ENCODE results near the gene TUBA3E.
A peak's percentile ranks its signal among the peaks of the same experiment; 100 is the strongest.
"Not testable (repeated sequence)": the region's sequence is repeated elsewhere in the genome, so short reads cannot be mapped to it uniquely, and the experiment has no call there.

The TUBA3E gene

GRCh38 chr2:130188958-130189357, 9.3 kb downstream of the TUBA3E start:
- not testable (repeated sequence) for DNase-seq

GRCh38 chr2:130187859-130188792, 10.1 kb downstream of the TUBA3E start:
- DNase-seq = not testable (repeated sequence)

GRCh38 chr2:130187268-130187667, 11.0 kb downstream of the TUBA3E start:
- DNase-seq = no peak

GRCh38 chr2:130186391-130186790, 11.8 kb downstream of the TUBA3E start:
- DNase-seq = no peak

GRCh38 chr2:130185896-130186295, 12.3 kb downstream of the TUBA3E start:
- DNase-seq = no peak

- DNase-seq = no peak
Observed at GRCh38 chr2:130185436-130185835, 12.8 kb downstream of the TUBA3E start.

GRCh38 chr2:130183512-130184373, 14.5 kb downstream of the TUBA3E start:
- no peak for DNase-seq

GRCh38 chr2:130182826-130183511, 15.3 kb downstream of the TUBA3E start:
- DNase-seq = peak; percentile 24

- peak; percentile 92 for DNase-seq
Observed at GRCh38 chr2:130181880-130182682, 16.2 kb downstream of the TUBA3E start, which contains the start of gene MZT2B. Gene MZT2B, plus strand, starts transcription at chr2:130182262. Its CDS starts 21 bp downstream, at chr2:130182283.

- DNase-seq = peak; percentile 96
Observed at GRCh38 chr2:130181325-130181879, 16.8 kb downstream of the TUBA3E start, which contains the start of gene SMPD4. Gene SMPD4, minus strand, starts transcription at chr2:130181602. Its CDS starts 5,010 bp downstream, at chr2:130176592.

- DNase-seq = peak; percentile 10
Observed at GRCh38 chr2:130180404-130181324, 17.6 kb downstream of the TUBA3E start.

- DNase-seq = not testable (repeated sequence)
Observed at GRCh38 chr2:130174866-130175265, 23.4 kb downstream of the TUBA3E start.

- DNase-seq = no peak
Observed at GRCh38 chr2:130169896-130170295, 28.3 kb downstream of the TUBA3E start.

- not testable (repeated sequence) for DNase-seq
Observed at GRCh38 chr2:130169163-130169562, 29.1 kb downstream of the TUBA3E start.

- DNase-seq = not testable (repeated sequence)
Observed at GRCh38 chr2:130166611-130167010, 31.6 kb downstream of the TUBA3E start.

GRCh38 chr2:130165293-130166016, 32.8 kb downstream of the TUBA3E start:
- DNase-seq = no peak

- DNase-seq = no peak
Observed at GRCh38 chr2:130162968-130163367, 35.3 kb downstream of the TUBA3E start.

GRCh38 chr2:130162486-130162885, 35.8 kb downstream of the TUBA3E start:
- not testable (repeated sequence) for DNase-seq

All from OCI-M1 (cell line).